Omental fat pad (tissue), 4 donors: ENCODE measurements around the gene NRSN2. TPM values are rescaled to one million over a fixed set of nuclear protein-coding genes. Genes with fewer than 3 reads are reported as not detected.

Experiments used
- ATAC-seq: fragments of 150-250 bp; one replicate; pipeline ENCODE4 v1.9.1; 2016; ENCODE audit warnings: mild to moderate bottlenecking, moderate library complexity; ENCODE audit not compliant: low FRiP score
- DNase-seq: peaks from one replicate; pipeline ENCODE4 v3.0.0-alpha.2; 2019; ENCODE audit warnings: low spot score
- CTCF ChIP-seq, 3 donors: fragments of 450-650 bp; IDR thresholded peaks; one replicate each; pipeline ENCODE4 v1.5.1; 2016 to 2017; ENCODE audit warnings: antibody characterized with exemption in 3 of 3, mild to moderate bottlenecking in 3 of 3, moderate library complexity in 2 of 3
- total RNA-seq, 4 donors: library from RNA; depleted of rRNA; stranded (reverse); fragments of >200 nt; gene quantifications; one replicate each; pipeline ENCODE4 v1.1.0, GENCODE V29; 2016

Gene NRSN2
- total RNA-seq, 4 donors from 2014 or later, result 12.6 to 19.1 (median 15.8) TPM

GRCh38 chr20:325889-326644 is 20.8 kb upstream of the NRSN2 start:
- DNase-seq (no peak), ATAC-seq (no peak)

GRCh38 chr20:326645-327185 is 20.2 kb upstream of the NRSN2 start:
- ATAC-seq, result no peak
- TF ChIP-seq CTCF (IDR thresholded peaks at IDR 0.05), result no peak
- DNase-seq, result no peak

More at GRCh38 chr20:325889-326644, 20.8 kb upstream of the NRSN2 start:
- TF ChIP-seq CTCF (IDR thresholded peaks at IDR 0.05), result no peak

- peak; percentile 65 for ATAC-seq
- TF ChIP-seq CTCF (IDR thresholded peaks at IDR 0.05), result no peak
- DNase-seq, result no peak
Measured at GRCh38 chr20:327186-328026, 19.5 kb upstream of the NRSN2 start.

GRCh38 chr20:328027-328974 is 18.6 kb upstream of the NRSN2 start:
- DNase-seq, result no peak
- no peak for TF ChIP-seq CTCF (IDR thresholded peaks at IDR 0.05)
- ATAC-seq, result no peak

GRCh38 chr20:328975-329695 is 17.8 kb upstream of the NRSN2 start:
- no peak for DNase-seq
- ATAC-seq, result no peak
- TF ChIP-seq CTCF (IDR thresholded peaks at IDR 0.05), result no peak

GRCh38 chr20:329851-330232 is 17.1 kb upstream of the NRSN2 start:
- DNase-seq (no peak), ATAC-seq (no peak)
- TF ChIP-seq CTCF (IDR thresholded peaks at IDR 0.05), result no peak
